ENCODE data around the gene HAUS7. TPM values are rescaled to one million over a fixed set of nuclear protein-coding genes. Genes with fewer than 3 reads are reported as not detected.

HAUS7 gene
- total RNA-seq, 1 experiment from 2014 or later = 28.9 TPM

- Histone ChIP-seq H3K9me2 (ENCODE audit: insufficient read depth) (no peaks in the 10 kb centered on the region), H4K20me1 (ENCODE audit: insufficient read depth) (no peaks in the 10 kb centered on the region), H3K9me3 (ENCODE audit: control insufficient read depth in 1 of 2, insufficient read depth in 1 of 2, low read depth in 1 of 2, low read length in 2 of 2) (no peaks in the 10 kb centered on the region), H3K27ac (ENCODE audit: low read depth, low read length) (no peak overlapping the region), H3K27me3 (ENCODE audit: insufficient read depth, low read length) (no peaks in the 10 kb centered on the region), H3K4me1 (ENCODE audit: control insufficient read depth in 1 of 2, insufficient read depth in 2 of 2, low read length in 2 of 2) (no peaks in the 10 kb centered on the region), H3K4me3 (replicated peaks in 1 of 2; ENCODE audit: low read depth in 1 of 2, low read length in 2 of 2) (no peak overlapping the region), H3K4me2 (ENCODE audit: low read length) (no peak overlapping the region), H2AFZ (ENCODE audit: low read depth, low read length, poor library complexity, severe bottlenecking) (no peak overlapping the region), H3K9ac (ENCODE audit: low read length) (no peak overlapping the region), H3K36me3 (ENCODE audit: control insufficient read depth in 1 of 2, insufficient read depth in 2 of 2, low read length in 2 of 2) (no peaks in the 10 kb centered on the region), H3K79me2 (ENCODE audit: insufficient read depth, low read length) (no peaks in the 10 kb centered on the region)
- BruUV-seq (replicated peaks) = no TSS peak
- ATAC-seq = no peak
- RAD21 ChIA-PET (ENCODE audit: low non-redundant PET in 1 of 2, low total read pairs in 2 of 2, uncharacterized antibody in 2 of 2, unreplicated experiment in 2 of 2) = no interaction called here
- CTCF ChIA-PET = no interaction called here
- DNase-seq (ENCODE audit: low read depth, low spot score) = no peak
- intact Hi-C loops (cut with micrococcal nuclease) = no loop called here
- POLR2A ChIA-PET = no interaction called here
- TF ChIP-seq ZBTB33 (IDR thresholded peaks at IDR 0.05; ENCODE audit: extremely low read depth, insufficient replicate concordance, low read length) (no peak), CTCF (IDR thresholded peaks at IDR 0.05 in 2 of 3, conservative IDR thresholded peaks at IDR 0.05 in 1 of 3; ENCODE audit: borderline replicate concordance in 1 of 3, insufficient read depth in 1 of 3, low read depth in 2 of 3, low read length in 2 of 3) (no peak), ELF1 (IDR thresholded peaks at IDR 0.05; ENCODE audit: borderline replicate concordance, low read depth) (no peak), ZNF274 (IDR thresholded peaks at IDR 0.05; ENCODE audit: low read depth, low read length) (no peak), SRF (IDR thresholded peaks at IDR 0.05; ENCODE audit: low read depth) (no peak), REST (IDR thresholded peaks at IDR 0.05; ENCODE audit: low read depth) (no peak), EZH2phosphoT487 (IDR thresholded peaks at IDR 0.05; ENCODE audit: borderline replicate concordance) (no peak), EZH2 (IDR thresholded peaks at IDR 0.05) (no peak), MAX (IDR thresholded peaks at IDR 0.05) (no peak), POLR2A (IDR thresholded peaks at IDR 0.05; ENCODE audit: borderline replicate concordance, extremely low read depth, insufficient read depth, insufficient read length) (no peak), RAD21 (IDR thresholded peaks at IDR 0.05; ENCODE audit: low read depth) (no peak), YY1 (IDR thresholded peaks at IDR 0.05; ENCODE audit: extremely low read depth, insufficient replicate concordance, low read depth, low read length) (no peak), FOSL1 (IDR thresholded peaks at IDR 0.05; ENCODE audit: low read depth) (no peak), CBX3 (IDR thresholded peaks at IDR 0.05; ENCODE audit: low read depth) (no peak), JUND (IDR thresholded peaks at IDR 0.05) (no peak), TCF7L2 (IDR thresholded peaks at IDR 0.05; ENCODE audit: borderline replicate concordance, extremely low read depth, insufficient read depth, insufficient read length) (no peak)
Observed at GRCh38 chrX:153488231-153488914, 18.0 kb upstream of the HAUS7 start.

Measured in HCT116 (cell line).